Osteoblast (primary cell): ENCODE results near the gene EFHC1. TPM values are rescaled to one million over a fixed set of nuclear protein-coding genes. Genes with fewer than 3 reads are reported as not detected.
A peak's percentile ranks its signal among the peaks of the same experiment; 100 is the strongest.

Experiments used
- DNase-seq: peaks from one replicate; pipeline ENCODE4 v3.0.0; 2011; ENCODE audit warnings: low spot score, mixed read lengths; ENCODE audit not compliant: insufficient read length; ENCODE audit errors: missing footprints
- H2AFZ ChIP-seq: 2 replicates; pipeline ENCODE4 v1.6.0; 2011; ENCODE audit warnings: mild to moderate bottlenecking, low read length
- H3K27ac ChIP-seq: 2 replicates; pipeline ENCODE4 v1.5.1; 2011; ENCODE audit warnings: mild to moderate bottlenecking, low read depth, low read length, moderate library complexity
- H3K27me3 ChIP-seq: 2 replicates; pipeline ENCODE4 v1.6.0; 2012; ENCODE audit warnings: mild to moderate bottlenecking, control low read depth, inconsistent platforms, low read length, moderate library complexity; ENCODE audit not compliant: insufficient read depth
- H3K36me3 ChIP-seq: 2 replicates; pipeline ENCODE4 v1.5.1; 2011; ENCODE audit warnings: mild to moderate bottlenecking, low read length, control low read depth, moderate library complexity; ENCODE audit not compliant: insufficient read depth
- H3K4me1 ChIP-seq: 2 replicates; pipeline ENCODE4 v1.5.1; 2011; ENCODE audit warnings: mild to moderate bottlenecking, low read length, control low read depth, moderate library complexity; ENCODE audit not compliant: insufficient read depth
- H3K4me2 ChIP-seq: 2 replicates; pipeline ENCODE4 v1.6.0; 2011; ENCODE audit warnings: mild to moderate bottlenecking, low read length; ENCODE audit not compliant: insufficient read depth
- H3K4me3 ChIP-seq: fragments of 200-600 bp; sonication (generic); 3 replicates; pipeline ENCODE4 v1.5.1; 2012; ENCODE audit warnings: mild to moderate bottlenecking, low read length, inconsistent platforms; ENCODE audit not compliant: insufficient read depth
- H3K79me2 ChIP-seq: 2 replicates; pipeline ENCODE4 v1.6.0; 2012; ENCODE audit warnings: mild to moderate bottlenecking, low read length, control low read depth, inconsistent platforms; ENCODE audit not compliant: insufficient read depth
- H3K9me3 ChIP-seq: 2 replicates; pipeline ENCODE4 v1.5.1; 2011; ENCODE audit warnings: low read depth, low read length, control low read depth
- H4K20me1 ChIP-seq: 2 replicates; pipeline ENCODE4 v1.6.0; 2012; ENCODE audit warnings: mild to moderate bottlenecking, low read length, control low read depth; ENCODE audit not compliant: insufficient read depth
- total RNA-seq: library from RNA; depleted of rRNA; stranded (reverse); fragments of >200 nt; gene quantifications from 2 replicates; pipeline ENCODE4 v1.2.3, GENCODE V29; 2012
- TF ChIP-seq, protein P1 (sequence below): IDR thresholded peaks from 2 replicates; pipeline ENCODE4 v1.5.1; 2011; ENCODE audit warnings: mild to moderate bottlenecking, low read depth, low read length, moderate library complexity; ENCODE audit errors: extremely low read depth

EFHC1 gene
- total RNA-seq, 1 donor: 31.1 TPM

DNA sequence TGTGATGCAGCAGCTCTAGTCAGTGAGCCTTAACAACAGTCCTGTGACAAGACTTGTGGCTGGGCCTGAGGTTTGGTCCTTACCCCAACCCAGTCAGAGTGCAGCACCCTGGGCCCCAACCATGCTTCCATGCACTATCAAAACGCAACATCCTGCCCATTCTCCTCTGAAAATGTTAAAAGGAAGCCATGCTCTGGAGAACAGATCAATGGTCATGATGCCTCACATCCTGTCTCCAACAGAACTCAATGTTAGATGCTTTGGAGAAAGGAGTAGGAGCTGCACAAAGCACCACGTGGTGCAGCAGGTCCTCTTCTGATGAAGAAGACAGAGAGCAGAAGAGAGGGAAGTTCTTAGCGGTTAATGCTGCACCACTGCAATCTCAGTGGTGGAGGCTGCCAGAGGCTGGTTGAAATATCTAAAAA, 114.8 kb downstream of the EFHC1 start:
- Histone ChIP-seq H3K4me2 (no peak overlapping the region), H2AFZ (no peak overlapping the region), H3K4me3 (no peak overlapping the region), H3K79me2 (peaks cover 93% of the 10 kb centered on the region), H3K27me3 (no peaks in the 10 kb centered on the region), H3K9me3 (no peaks in the 10 kb centered on the region), H3K27ac (peak overlapping the region; percentile 26), H3K36me3 (peaks cover 65% of the 10 kb centered on the region), H3K4me1 (peaks cover 62% of the 10 kb centered on the region), H4K20me1 (peaks cover 3% of the 10 kb centered on the region)
- no peak for DNase-seq
- TF ChIP-seq, protein P1, sequence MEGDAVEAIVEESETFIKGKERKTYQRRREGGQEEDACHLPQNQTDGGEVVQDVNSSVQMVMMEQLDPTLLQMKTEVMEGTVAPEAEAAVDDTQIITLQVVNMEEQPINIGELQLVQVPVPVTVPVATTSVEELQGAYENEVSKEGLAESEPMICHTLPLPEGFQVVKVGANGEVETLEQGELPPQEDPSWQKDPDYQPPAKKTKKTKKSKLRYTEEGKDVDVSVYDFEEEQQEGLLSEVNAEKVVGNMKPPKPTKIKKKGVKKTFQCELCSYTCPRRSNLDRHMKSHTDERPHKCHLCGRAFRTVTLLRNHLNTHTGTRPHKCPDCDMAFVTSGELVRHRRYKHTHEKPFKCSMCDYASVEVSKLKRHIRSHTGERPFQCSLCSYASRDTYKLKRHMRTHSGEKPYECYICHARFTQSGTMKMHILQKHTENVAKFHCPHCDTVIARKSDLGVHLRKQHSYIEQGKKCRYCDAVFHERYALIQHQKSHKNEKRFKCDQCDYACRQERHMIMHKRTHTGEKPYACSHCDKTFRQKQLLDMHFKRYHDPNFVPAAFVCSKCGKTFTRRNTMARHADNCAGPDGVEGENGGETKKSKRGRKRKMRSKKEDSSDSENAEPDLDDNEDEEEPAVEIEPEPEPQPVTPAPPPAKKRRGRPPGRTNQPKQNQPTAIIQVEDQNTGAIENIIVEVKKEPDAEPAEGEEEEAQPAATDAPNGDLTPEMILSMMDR: no peak

DNA sequence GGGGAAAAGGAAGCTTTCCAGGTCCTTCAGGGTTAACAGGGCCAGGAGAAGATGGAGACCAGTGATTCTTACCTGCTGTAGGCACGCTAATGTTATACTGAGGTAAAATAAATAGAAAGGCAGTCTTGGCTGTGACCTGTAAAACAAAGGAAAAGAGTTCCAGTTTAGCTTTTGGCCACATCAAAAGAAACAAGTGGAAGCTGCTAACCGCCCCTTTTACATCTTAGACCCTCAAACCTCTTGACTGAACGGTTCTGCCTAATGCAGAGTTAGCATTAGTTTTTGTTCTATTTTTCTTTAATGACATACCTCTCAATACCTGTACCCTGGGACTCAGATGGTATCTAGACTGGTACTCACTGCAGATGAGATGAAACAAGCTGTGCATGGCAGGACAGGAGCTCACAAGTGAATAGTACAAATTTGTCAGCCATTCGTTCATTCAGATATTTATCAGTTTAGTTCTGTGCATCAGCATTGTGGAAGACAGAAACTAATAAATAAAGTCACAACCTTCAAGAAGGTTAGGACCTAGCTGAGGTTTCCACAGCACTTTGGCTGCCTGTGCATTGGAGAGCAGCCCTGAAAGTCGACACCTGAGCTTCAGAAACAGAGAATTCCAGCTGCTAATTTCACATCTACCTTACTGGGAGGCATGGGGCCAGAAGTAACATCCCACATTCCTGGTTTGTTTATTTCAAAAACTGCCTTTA, 115.7 kb downstream of the EFHC1 start:
- Histone ChIP-seq H2AFZ (no peak overlapping the region), H3K27ac (peak overlapping the region; percentile 82), H3K9me3 (no peaks in the 10 kb centered on the region), H3K4me2 (no peak overlapping the region), H3K27me3 (no peaks in the 10 kb centered on the region), H3K36me3 (peaks cover 56% of the 10 kb centered on the region), H3K4me3 (no peak overlapping the region), H3K79me2 (peaks cover 93% of the 10 kb centered on the region), H3K4me1 (peaks cover 71% of the 10 kb centered on the region), H4K20me1 (peaks cover 5% of the 10 kb centered on the region)
- TF ChIP-seq, protein P1: no peak
- no peak for DNase-seq

DNA sequence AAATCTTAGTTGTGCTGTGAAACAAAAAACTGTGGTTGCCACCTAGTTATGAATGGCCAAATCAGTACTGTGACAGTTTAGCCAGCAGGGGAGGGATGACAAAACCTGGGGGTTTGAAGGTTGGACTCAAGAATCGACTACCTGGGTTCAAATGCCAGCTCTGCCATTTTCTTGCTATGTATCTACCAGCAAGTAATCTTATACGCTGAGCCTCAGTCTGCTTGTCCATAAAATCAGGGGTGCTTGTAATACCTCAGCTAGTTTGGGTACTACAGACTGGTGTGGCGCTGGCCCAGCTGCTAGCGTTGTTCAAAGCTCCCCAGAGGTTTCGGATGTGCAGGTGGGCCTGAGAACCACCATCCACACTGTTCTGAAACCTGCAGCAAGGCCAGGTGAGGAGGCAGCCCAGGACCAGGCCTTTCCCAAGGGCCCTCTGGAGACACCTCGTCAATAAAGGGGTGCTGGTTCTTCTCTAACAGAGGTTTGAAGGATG, 116.3 kb downstream of the EFHC1 start:
- Histone ChIP-seq H3K79me2 (peaks cover 93% of the 10 kb centered on the region), H4K20me1 (peaks cover 5% of the 10 kb centered on the region), H3K27me3 (no peaks in the 10 kb centered on the region), H3K4me2 (no peak overlapping the region), H3K4me3 (no peak overlapping the region), H3K36me3 (peaks cover 56% of the 10 kb centered on the region), H2AFZ (no peak overlapping the region), H3K27ac (peak overlapping the region; percentile 82), H3K4me1 (peaks cover 76% of the 10 kb centered on the region), H3K9me3 (no peaks in the 10 kb centered on the region)
- TF ChIP-seq, protein P1: no peak
- no peak for DNase-seq

DNA sequence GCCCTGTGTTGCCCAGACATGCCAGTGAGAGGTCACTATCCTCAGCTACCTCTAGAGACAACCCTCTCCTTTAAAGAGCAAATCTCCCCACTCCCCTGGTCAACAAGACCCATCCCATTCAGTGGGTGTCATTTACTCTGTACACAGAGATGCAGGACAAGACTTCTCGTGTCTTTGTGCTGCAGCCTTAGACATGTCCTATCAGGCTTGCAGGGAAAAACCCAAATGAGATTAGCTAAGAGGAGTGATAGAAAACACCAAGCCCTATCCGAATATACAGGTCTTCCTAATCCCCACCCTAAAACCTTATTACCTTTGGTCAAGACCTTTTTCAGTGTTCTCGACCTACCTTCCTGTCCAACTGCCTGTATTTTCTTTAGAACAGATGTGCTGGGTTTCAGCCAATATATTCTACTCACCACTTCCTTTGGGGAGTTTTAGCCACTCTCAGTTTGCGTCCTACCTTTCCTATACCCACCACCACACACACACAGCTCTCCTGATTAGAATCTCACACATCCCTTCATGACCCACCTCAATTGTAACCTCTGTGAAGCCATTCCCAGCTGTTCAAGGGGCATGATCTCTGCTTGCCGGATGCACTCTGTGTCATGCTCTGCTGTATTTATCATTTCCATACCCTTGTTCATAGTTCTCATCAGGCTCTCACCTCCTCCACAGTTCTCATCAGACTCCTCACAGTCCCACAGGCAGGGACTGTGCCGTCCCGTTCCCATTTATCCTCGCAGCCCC, 117.0 kb downstream of the EFHC1 start:
- Histone ChIP-seq H3K79me2 (peaks cover 93% of the 10 kb centered on the region), H3K36me3 (peaks cover 57% of the 10 kb centered on the region), H3K4me3 (no peak overlapping the region), H3K9me3 (no peaks in the 10 kb centered on the region), H2AFZ (no peak overlapping the region), H3K27me3 (no peaks in the 10 kb centered on the region), H3K4me2 (no peak overlapping the region), H3K27ac (peak overlapping the region; percentile 82), H4K20me1 (peaks cover 5% of the 10 kb centered on the region), H3K4me1 (peaks cover 76% of the 10 kb centered on the region)
- DNase-seq: no peak
- TF ChIP-seq, protein P1: no peak
